Measurements from ENCODE around the gene PALLD.
A peak's percentile ranks its signal among the peaks of the same experiment; 100 is the strongest.
"Not testable (repeated sequence)": the region's sequence is repeated elsewhere in the genome, so short reads cannot be mapped to it uniquely, and the experiment has no call there.

PALLD gene

DNA sequence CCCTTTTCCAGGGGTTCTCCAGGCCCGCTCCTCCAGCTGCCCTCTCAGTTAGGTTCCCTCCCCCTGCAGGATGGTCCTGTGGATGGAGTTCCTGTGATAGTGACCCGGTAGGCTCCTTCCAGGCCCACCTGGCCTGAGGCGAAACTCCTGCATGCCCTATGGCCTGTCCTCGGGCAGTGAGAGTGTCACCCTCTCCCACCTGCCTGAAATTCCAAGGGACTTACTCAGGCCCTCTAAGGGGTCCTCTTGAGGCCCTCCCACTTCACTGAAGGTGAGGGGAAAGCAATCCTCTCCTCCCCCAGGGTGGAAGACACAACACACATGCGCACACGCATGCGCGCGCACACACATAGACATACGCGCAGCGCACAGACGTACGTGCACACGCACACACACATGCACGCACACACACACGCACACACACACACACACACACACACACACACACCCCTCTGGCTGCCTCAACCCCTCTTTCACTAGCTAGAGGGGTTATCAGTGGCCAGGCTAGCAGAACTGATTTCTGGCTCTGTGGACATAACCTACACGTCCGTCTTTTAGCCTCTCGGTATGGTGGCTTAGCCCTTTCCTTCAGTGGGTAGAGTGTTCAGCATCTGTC lies 297.3 kb downstream of the PALLD start:
- H3K4me3 ChIP-seq (ENCODE audit: low read depth, low read length), result no peak overlapping the region
- DNase-seq (ENCODE audit: low read depth), result no peak

DNA sequence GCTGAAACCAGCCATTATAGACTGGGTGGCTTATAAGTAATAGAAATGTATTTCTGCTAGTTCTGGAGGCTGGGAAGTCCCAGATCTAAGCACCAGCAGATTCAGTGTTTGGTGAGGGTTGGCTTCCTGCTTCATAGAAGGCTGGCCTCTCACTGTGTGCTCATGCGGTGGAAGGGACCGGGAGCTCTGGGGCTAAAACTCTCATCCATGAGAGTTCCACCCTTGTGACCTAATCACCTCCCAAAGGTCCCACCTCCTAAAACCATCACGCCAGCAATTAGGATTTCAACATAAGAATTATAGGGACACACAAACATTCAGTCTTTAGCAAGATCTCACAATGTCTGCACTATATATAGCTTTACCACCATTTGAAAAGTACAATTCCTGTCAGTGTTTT lies 298.0 kb downstream of the PALLD start:
- H3K4me3 ChIP-seq (ENCODE audit: low read depth, low read length), result no peak overlapping the region
- no peak for DNase-seq (ENCODE audit: low read depth)

- DNase-seq (ENCODE audit: low read depth), result no peak
- no peak overlapping the region for H3K4me3 ChIP-seq (ENCODE audit: low read depth, low read length)
Observed at GRCh38 chr4:168795346-168795745, 298.5 kb downstream of the PALLD start.

DNA sequence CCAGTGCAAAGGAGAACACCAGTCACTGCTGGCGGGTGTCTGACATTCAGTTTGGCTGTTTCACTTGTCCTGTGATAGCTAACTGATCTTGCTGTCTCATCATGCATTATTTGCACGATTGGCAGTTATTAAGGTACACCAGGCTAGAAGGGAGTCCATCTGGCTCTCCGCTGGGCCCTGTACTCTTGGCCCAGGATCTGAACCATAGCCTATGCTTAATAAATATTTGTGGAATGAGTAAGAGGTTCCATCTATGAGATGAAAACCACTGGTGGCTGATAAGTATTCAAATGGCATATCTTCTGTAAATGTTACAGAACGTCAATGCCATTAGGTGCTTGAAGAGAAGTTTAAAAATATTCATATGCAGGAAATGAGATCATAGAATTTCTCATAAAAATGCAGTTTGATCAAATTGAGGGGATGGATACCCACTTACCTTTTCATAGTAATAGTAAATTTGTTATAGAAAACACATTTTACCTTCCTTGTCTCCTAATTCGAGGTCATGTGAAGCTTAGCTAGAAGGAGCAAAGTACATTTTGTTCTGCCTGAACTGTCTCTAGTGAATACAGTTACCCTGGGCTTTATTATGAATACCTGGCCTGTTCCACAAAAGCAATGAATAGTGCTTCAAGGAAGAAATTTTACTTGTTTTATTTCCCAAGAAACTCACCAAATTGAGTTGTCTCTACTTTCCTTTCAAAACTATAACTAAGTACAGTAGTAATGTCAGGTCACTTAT lies 299.7 kb downstream of the PALLD start:
- H3K4me3 ChIP-seq (ENCODE audit: low read depth, low read length), result no peak overlapping the region
- peak; percentile 56 for DNase-seq (ENCODE audit: low read depth)

DNA sequence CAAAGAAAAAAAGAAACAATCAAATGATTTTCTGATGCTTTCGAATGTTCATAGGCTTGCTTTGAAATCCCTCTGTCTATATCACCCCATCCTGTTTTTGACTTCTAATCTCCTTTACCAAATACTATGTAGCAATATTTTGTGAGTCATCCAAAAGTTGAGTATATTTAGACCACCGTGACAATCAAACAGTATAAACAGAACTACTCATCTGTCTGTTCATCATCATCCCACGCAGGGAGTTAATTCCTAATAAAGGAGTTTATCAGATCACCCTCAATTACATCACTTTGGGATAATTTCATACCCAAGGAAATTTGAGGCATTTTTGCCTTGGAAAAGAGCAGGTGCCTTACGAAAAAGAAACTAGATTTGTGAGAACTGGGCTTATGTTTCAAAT lies 300.3 kb downstream of the PALLD start:
- no peak overlapping the region for H3K4me3 ChIP-seq (ENCODE audit: low read depth, low read length)
- peak; percentile 83 for DNase-seq (ENCODE audit: low read depth)

GRCh38 chr4:168797738-168798375 lies 301.0 kb downstream of the PALLD start:
- no peak overlapping the region for H3K4me3 ChIP-seq (ENCODE audit: low read depth, low read length)

GRCh38 chr4:168800926-168801325 lies 304.1 kb downstream of the PALLD start:
- DNase-seq (ENCODE audit: low read depth), result no peak
- no peak overlapping the region for H3K4me3 ChIP-seq (ENCODE audit: low read depth, low read length)

More at GRCh38 chr4:168797738-168798375, 301.0 kb downstream of the PALLD start:
- no peak for DNase-seq (ENCODE audit: low read depth)

DNA sequence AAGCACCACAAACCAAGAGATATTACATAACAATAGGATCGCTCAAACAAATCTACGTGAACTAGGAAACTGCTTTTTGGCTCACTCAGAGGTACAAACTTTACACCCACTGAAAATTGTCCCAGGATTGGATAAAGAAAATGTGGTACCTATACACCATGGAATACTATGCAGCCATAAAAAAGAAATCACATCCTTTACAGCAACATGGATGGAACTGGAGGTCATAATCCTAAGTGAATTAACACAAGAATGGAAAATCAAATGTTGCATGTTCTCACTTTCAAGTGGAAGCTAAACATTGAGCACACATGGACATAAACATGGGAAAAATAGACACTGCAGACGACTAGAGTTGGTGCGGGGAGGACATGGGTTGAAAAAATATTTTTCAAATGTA lies 305.4 kb downstream of the PALLD start:
- H3K4me3 ChIP-seq (ENCODE audit: low read depth, low read length), result no peak overlapping the region
- no peak for DNase-seq (ENCODE audit: low read depth)

DNA sequence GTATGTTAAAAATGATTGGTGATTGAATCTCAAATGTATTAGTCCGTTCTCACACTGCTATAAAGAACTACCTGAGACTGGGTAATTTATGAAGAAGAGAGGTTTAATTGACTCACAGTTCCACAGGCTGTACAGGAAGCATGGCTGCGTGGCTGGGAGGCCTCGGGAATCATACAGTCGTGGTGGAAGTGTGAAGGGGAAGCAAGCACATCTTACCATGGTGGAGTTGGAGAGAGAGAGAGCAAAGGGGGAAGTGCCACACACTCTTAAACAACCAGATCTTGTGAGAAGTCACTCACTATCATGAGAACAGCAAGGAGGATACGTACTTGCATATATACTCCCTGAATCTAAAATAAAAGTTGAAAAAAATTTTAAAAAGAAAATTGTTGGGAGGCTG lies 306.2 kb downstream of the PALLD start:
- not testable (repeated sequence) for DNase-seq (ENCODE audit: low read depth); H3K4me3 ChIP-seq (ENCODE audit: low read depth, low read length)

DNA sequence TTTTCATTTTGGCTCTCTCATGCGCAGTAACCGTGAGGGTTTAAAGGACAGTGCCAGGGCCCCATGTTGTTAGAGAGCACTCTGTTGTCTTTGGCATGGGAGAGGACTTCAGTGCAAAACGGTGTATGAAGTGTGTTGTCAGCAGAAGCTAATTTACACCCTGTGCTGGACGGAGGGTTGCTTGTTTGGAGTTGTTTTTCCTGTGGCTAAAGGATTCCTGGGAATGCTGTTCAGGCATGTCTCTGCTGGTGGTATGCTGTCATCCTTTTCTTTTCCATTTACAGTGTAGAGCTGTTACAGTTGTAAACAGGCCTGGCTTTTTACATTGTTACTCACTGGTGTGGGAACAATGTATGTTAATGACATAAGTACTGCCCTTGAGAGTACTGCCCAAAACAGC lies 306.9 kb downstream of the PALLD start:
- H3K4me3 ChIP-seq (ENCODE audit: low read depth, low read length), result no peak overlapping the region

GRCh38 chr4:168804146-168804545 lies 307.3 kb downstream of the PALLD start:
- no peak overlapping the region for H3K4me3 ChIP-seq (ENCODE audit: low read depth, low read length)
- DNase-seq (ENCODE audit: low read depth), result no peak

More for the DNA sequence above, 306.9 kb downstream of the PALLD start:
- DNase-seq (ENCODE audit: low read depth), result peak; percentile 79

DNA sequence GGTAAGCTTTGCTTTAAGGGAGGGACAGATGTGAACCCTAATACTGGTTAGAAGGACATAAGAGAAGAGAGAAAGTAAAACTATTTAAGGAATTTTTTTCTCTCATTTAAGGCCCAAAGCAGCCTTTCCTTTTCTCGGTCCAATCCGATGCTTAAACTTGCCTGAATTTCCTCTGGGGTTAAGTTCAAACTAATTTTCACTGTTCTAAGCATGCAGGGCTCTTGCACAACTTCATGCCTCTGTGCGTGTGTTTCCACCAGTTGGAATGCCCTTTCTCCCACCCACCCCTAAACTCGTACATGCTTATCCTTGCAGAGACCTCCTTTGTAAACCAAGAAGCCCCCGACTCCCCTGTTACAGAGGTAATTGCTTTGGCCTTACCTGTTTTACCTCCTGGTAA lies 308.5 kb downstream of the PALLD start:
- DNase-seq (ENCODE audit: low read depth), result no peak
- no peak overlapping the region for H3K4me3 ChIP-seq (ENCODE audit: low read depth, low read length)

DNA sequence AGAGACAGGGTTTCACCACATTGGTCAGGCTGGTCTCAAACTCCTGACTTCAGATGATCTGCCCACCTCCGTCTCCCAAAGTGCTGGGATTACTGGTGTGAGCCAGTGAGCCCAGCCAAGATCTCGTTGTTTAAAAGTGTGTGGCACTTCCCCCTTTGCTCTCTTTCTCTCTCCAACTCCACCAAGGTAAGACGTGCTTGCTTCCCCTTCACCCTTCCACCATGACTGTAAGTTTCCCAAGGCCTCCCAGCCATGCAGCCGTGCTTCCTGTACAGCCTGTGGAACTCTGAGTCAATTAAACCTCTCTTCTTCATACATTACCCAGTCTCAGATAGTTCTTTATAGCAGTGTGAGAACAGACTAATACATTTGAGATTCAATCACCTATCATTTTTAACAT lies 309.4 kb downstream of the PALLD start:
- DNase-seq (ENCODE audit: low read depth); H3K4me3 ChIP-seq (ENCODE audit: low read depth, low read length): not testable (repeated sequence)

GRCh38 chr4:168811207-168811606 lies 314.4 kb downstream of the PALLD start:
- no peak overlapping the region for H3K4me3 ChIP-seq (ENCODE audit: low read depth, low read length)
- DNase-seq (ENCODE audit: low read depth), result no peak

GRCh38 chr4:168811786-168812651 lies 315.2 kb downstream of the PALLD start:
- peak; percentile 88 for DNase-seq (ENCODE audit: low read depth)
- H3K4me3 ChIP-seq (ENCODE audit: low read depth, low read length), result peak overlapping the region; percentile 7

- no peak for DNase-seq (ENCODE audit: low read depth)
- no peak overlapping the region for H3K4me3 ChIP-seq (ENCODE audit: low read depth, low read length)
Observed at GRCh38 chr4:168812806-168813205, 316.0 kb downstream of the PALLD start.

GRCh38 chr4:168813890-168814289 lies 317.0 kb downstream of the PALLD start:
- H3K4me3 ChIP-seq (ENCODE audit: low read depth, low read length), result no peak overlapping the region
- no peak for DNase-seq (ENCODE audit: low read depth)

DNA sequence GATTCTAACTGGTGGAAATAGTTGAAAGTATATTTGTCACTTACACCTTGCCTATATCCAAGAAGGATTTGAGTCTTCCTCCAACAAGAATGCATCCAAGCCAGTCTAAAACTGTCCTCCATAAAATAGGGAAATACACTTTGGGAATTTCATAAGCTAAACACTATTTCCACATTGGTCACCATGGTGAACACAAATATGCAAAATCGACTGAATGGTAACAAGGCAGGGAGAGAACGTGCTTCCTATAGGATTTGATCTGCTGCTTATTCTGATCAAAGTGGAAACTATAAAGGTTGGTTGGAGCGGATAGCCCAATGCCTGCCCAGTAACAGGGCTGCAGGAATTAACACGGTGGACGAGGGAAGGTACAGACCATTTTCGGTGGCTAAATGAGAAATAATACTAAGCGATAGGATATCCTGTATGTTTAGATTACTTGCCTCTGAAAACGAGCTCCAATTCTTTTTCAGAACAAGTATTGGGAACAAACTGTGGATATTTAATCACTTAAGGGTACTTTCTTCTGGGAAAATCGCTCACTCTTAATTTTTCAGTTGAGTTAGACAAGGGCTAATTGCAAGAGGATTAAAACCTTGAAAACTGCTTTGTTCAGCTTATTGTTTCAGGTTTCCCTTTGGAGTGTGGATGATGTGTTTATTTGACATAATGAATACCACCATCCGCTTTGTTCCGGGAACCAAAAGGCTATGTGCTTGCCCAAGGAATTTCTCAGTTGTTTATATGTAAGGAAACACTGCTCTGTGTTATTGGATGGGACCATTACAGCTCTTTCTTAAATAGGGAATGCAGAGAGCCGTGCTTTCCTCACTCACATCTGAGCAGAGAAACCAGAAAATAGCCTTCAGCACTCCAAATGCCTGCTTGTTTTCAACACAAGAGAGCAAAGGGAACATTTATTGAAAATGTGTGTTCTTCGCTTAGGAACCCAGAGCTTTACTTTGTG lies 318.8 kb downstream of the PALLD start:
- H3K4me3 ChIP-seq (ENCODE audit: low read depth, low read length), result no peak overlapping the region
- DNase-seq (ENCODE audit: low read depth), result no peak

DNA sequence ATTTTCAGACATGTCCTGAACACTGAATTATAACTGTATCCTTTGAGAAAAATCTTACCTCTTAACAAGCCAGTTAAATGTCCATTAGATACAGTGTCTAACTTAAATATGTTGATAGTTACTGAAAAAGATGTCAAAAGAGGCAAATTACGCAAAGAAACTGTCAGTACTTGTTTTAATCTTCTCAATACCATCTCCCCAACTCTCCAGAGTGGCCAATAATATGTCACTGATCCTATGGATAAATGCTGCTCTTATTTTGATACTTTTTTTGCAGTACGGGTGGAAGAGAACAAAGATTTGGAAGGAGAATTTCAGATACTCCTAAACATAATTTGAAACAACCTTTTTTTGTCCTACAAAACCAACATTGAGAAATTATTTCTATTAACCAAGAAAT lies 320.5 kb downstream of the PALLD start:
- no peak overlapping the region for H3K4me3 ChIP-seq (ENCODE audit: low read depth, low read length)
- DNase-seq (ENCODE audit: low read depth), result no peak
